Adrenal gland (tissue), 12 donors: Measurements from ENCODE around the gene LCE1A. TPM values are rescaled to one million over a fixed set of nuclear protein-coding genes. Genes with fewer than 3 reads are reported as not detected.

Experiments used
- DNase-seq, 7 donors: peaks; one replicate each; pipeline ENCODE4 v3.0.0-alpha.2; 2019 to 2020
- H3K27ac ChIP-seq, 5 donors: fragments of 200-600 bp; sonication (generic) in 4 of 5; 1 replicate in 3 of 5; 2 replicates in 2 of 5; pipeline versions ENCODE4 v1.5.1 to v1.8.0; 2016 to 2020; ENCODE audit warnings: mild to moderate bottlenecking in 1 of 5
- H3K27me3 ChIP-seq: fragments of 200-600 bp; 2 replicates; pipeline ENCODE4 v1.8.0; 2021
- H3K36me3 ChIP-seq, 2 donors: fragments of 200-600 bp; replicated peaks in 1 of 2; 1 replicate in 1 of 2; 2 replicates in 1 of 2; pipeline versions ENCODE4 v1.5.1 to v1.8.0; 2018 to 2022
- H3K4me1 ChIP-seq, 2 donors: fragments of 200-600 bp; replicated peaks in 1 of 2; 1 replicate in 1 of 2; 2 replicates in 1 of 2; pipeline versions ENCODE4 v1.5.1 to v1.8.0; 2018 to 2021
- H3K4me3 ChIP-seq, 4 donors: fragments of 200-600 bp; sonication (generic) in 3 of 4; one replicate each; pipeline ENCODE4 v1.5.1; 2016 to 2018
- H3K9me3 ChIP-seq, 3 donors: fragments of 200-600 bp; sonication (generic) in 1 of 3; replicated peaks in 1 of 3; 1 replicate in 2 of 3; 2 replicates in 1 of 3; pipeline versions ENCODE4 v1.5.1 to v1.8.0; 2016 to 2021
- CTCF ChIP-seq, 6 experiments: fragments of 450-650 bp in 4 of 6; fragments of 200-600 bp in 2 of 6; sonication (generic) in 1 of 6; IDR thresholded peaks; 1 replicate in 5 of 6; 2 replicates in 1 of 6; pipeline versions ENCODE4 v1.5.1 to v1.8.0; 2016 to 2021; ENCODE audit warnings: antibody characterized with exemption in 6 of 6, mild to moderate bottlenecking in 2 of 6, moderate library complexity in 1 of 6
- POLR2A ChIP-seq, 2 donors: fragments of 450-650 bp; IDR thresholded peaks; one replicate each; pipeline ENCODE4 v1.6.1; 2017; ENCODE audit warnings: antibody characterized with exemption in 2 of 2, mild to moderate bottlenecking in 2 of 2, moderate library complexity in 1 of 2
- WGBS, 4 donors: extraction: QIAGEN DNeasy Blood & Tissue Kit in 2 of 4; methylation state at CpG; one replicate each; pipeline versions ENCODE4 v1.1.5 to v1.1.7; 2013 to 2017; 5-methylcytosine and 5-hydroxymethylcytosine counted together
- intact Hi-C, 2 donors: fragments of 100-400 bp; cut with DNase I; formaldehyde crosslinking; loops; one replicate each; pipeline versions ENCODE4 v1.14.1 to v1.15.0; 2022 to 2023
- polyA plus RNA-seq, 3 donors: library from polyadenylated mRNA; stranded (reverse); fragments of 200-250 nt in 2 of 3; fragments of 350-450 nt in 1 of 3; fragmentation: Illumina TruSeq in 1 of 3; extraction: RNeasy Lipid Tissue Mini Kit (QIAGEN cat#74804) in 1 of 3; gene quantifications; one replicate each; pipeline ENCODE4 v1.2.3, GENCODE V29; 2013 to 2014
- total RNA-seq, 9 donors: library from RNA; depleted of rRNA in 4 of 9; stranded (reverse); fragments of >200 nt in 4 of 9; fragments of 120-200 nt in 1 of 9; fragmentation: NEBNext Ultra II Directional in 1 of 9; extraction: Animal tissue kit (Norgen Biotek cat#: 25700) in 1 of 9; gene quantifications; one replicate each; pipeline versions ENCODE4 v1.1.0 to v1.2.4, GENCODE V29; 2013 to 2023
- donor health status: healthy with polysubstance abuse.
- donor health status: Bipolar disorder and iron deficiency.
- donor health status: DM: yes; HTN: yes; CAD: no.
- donor health status: DM: no; HTN: no; CAD: no.
- donor health status: DM: no; HTN: no; CAD: no.
- donor health status: DM: yes; HTN: yes; CAD: no.

LCE1A gene
- total and polyA plus RNA-seq, 12 donors: not detected

GRCh38 chr1:152811050-152811449 is 16.2 kb upstream of the LCE1A start:
- H3K27me3 ChIP-seq: no peaks in the 10 kb centered on the region
- WGBS, 4 donors: 43 to 92% (median 74%) methylated on average over 1 to 2 of the region's 2 CpGs
- no peak for DNase-seq
- H3K4me1 ChIP-seq: no peaks in the 10 kb centered on the region
- intact Hi-C loops: no loop called here
- TF ChIP-seq CTCF (IDR thresholded peaks at IDR 0.05): no peak
- no peak for TF ChIP-seq POLR2A (IDR thresholded peaks at IDR 0.05)
- H3K4me3 ChIP-seq: no peak overlapping the region
- H3K9me3 ChIP-seq: no peaks in the 10 kb centered on the region
- no peak overlapping the region for H3K27ac ChIP-seq
- H3K36me3 ChIP-seq: no peaks in the 10 kb centered on the region

DNA sequence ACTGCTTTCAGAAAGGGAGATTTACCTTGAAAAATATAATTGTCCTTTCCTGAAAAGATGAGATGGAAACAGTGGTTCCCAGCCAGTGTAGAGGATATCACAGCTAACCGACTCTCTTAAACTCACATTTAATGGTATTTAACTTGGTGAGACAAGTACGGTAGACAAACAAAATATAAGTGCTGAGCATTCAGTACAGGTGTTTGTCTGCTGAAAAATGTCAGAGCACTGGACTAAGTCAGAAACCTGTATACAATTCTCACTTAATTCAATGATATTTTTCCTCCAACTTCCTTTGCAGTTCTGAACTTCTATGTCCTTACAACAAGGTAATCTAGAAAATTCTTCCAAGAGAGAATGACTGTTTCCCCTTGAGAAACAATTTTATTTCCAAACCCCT is 15.6 kb upstream of the LCE1A start, which contains the start of gene LCE1B:
LCE1B (plus strand) TSS at position 301 of the 400 bp plus-strand sequence. CDS start 476 bp downstream, outside the sequence.
- H3K4me1 ChIP-seq: no peaks in the 10 kb centered on the region
- no peaks in the 10 kb centered on the region for H3K27me3 ChIP-seq
- no peak within 1 kb of the TSS for H3K27ac ChIP-seq
- no peak for DNase-seq
- H3K4me3 ChIP-seq: no peak within 1 kb of the TSS
- no peak for TF ChIP-seq CTCF (IDR thresholded peaks at IDR 0.05)
- no peak for TF ChIP-seq POLR2A (IDR thresholded peaks at IDR 0.05)
- intact Hi-C loops: no loop called here
- no peaks in the 10 kb centered on the region for H3K36me3 ChIP-seq
- WGBS, 4 donors: 79 to 86% (median 83%) methylated on average over 2 of the region's 2 CpGs
- no peaks in the 10 kb centered on the region for H3K9me3 ChIP-seq

DNA sequence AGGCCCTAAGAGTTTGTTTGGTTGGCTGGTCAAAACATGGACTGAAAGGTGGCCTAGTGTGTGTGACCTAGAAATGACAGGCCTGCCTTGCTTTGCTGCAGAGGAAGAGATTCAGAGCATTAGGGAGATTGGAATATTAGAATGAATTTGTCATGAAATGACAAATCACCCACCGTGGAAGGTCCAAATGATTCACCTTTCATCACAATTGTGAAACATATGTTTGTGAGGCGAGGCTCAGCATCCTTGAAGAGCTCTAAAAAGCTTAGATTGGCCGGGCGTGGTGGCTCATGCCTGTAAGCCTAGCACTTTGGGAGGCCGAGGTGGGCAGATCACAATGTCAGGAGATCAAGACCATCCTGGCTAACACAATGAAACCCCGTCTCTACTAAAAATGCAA is 10.0 kb upstream of the LCE1A start:
- H3K4me1 ChIP-seq: no peaks in the 10 kb centered on the region
- no peaks in the 10 kb centered on the region for H3K36me3 ChIP-seq
- intact Hi-C loops: no loop called here
- 71 to 85% (median 74%) methylated on average over 6 of the region's 6 CpGs for WGBS, 4 donors
- H3K27me3 ChIP-seq: no peaks in the 10 kb centered on the region
- H3K4me3 ChIP-seq: no peak overlapping the region
- DNase-seq: no peak
- TF ChIP-seq POLR2A (IDR thresholded peaks at IDR 0.05) (no peak), CTCF (IDR thresholded peaks at IDR 0.05) (no peak)
- no peaks in the 10 kb centered on the region for H3K9me3 ChIP-seq
- H3K27ac ChIP-seq: no peak overlapping the region

- 37 to 45% (median 40%) methylated on average over 5 of the region's 5 CpGs for WGBS, 4 donors
- H3K9me3 ChIP-seq: no peaks in the 10 kb centered on the region
- no peak for TF ChIP-seq POLR2A (IDR thresholded peaks at IDR 0.05)
- TF ChIP-seq CTCF (IDR thresholded peaks at IDR 0.05): no peak
- no peaks in the 10 kb centered on the region for H3K36me3 ChIP-seq
- DNase-seq: no peak
- no peaks in the 10 kb centered on the region for H3K27me3 ChIP-seq
- H3K4me3 ChIP-seq: no peak overlapping the region
- no peak overlapping the region for H3K27ac ChIP-seq
- intact Hi-C loops: no loop called here
- H3K4me1 ChIP-seq: no peaks in the 10 kb centered on the region
These were observed 4.0 kb upstream of the LCE1A start for GRCh38 chr1:152823294-152823693.
